ENCODE results near the gene CEP350.
"Not testable (repeated sequence)": the region's sequence is repeated elsewhere in the genome, so short reads cannot be mapped to it uniquely, and the experiment has no call there.

Gene CEP350

DNA sequence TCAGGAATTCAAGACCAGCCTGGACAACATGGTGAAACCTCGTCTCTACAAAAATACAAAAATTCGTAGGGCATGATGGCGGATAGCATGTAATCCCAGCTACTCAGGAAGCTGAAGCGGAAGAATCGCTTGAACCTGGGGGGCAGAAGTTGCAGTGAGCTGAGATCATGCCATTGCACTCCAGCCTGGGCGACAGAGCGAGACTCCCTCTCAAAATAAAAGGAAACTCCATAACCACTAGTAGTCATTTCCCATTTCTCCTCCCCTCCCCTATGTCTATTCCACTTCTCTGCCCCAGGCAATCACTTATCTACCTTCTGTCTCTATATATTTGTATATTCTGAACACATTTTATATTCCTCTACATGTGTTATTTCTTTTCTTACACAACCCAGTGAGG lies 4.0 kb upstream of the CEP350 start:
- no peak for DNase-seq (ENCODE audit: low read depth)

- DNase-seq (ENCODE audit: low read depth), result no peak
Observed at GRCh38 chr1:179951383-179952144, 3.0 kb upstream of the CEP350 start.

DNA sequence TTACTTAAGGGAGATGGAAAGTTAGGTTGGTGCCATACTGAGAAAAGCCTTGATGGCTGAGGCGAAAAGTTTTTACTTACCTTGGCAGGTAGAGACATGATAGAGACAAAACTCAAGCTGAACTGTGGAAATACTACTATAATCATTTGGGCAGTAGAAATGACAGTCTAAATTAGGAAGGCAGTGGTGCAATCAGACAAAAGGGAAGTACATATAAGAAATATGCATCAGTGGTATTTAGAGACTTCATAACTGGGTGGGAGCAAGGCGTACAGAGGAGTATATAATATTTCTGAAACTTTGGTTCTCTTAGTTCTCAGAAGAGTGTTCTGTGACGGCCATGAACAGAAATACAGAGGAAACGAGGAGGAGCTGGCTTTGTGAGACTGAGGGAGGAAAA lies 2.4 kb upstream of the CEP350 start:
- no peak for DNase-seq (ENCODE audit: low read depth)

DNA sequence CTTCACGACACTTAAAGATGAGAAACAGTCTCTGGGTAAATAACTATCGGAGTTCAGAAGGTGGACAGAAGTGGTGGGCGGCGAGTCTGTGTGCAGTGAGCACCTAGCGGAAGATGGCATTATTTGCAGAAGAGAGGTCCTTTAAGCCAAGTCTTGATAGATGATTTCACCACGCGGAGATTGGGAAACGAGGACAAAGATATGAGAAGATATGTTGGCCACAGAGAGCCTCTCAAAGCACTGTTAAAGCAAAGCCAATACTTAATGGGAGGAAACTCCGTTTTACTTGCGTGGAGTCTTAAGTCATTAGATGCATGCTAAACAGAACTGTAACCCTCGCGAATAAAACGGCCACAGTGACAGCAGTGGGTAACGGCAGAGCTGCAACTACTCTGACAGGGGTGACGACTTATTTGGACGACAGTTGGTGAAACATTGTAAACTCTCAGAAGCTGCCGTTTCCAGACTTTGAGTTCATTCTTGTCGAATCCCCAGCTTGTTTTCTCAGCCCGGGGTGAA lies 577 bp upstream of the CEP350 start:
- peak; percentile 11 for DNase-seq (ENCODE audit: low read depth)

DNA sequence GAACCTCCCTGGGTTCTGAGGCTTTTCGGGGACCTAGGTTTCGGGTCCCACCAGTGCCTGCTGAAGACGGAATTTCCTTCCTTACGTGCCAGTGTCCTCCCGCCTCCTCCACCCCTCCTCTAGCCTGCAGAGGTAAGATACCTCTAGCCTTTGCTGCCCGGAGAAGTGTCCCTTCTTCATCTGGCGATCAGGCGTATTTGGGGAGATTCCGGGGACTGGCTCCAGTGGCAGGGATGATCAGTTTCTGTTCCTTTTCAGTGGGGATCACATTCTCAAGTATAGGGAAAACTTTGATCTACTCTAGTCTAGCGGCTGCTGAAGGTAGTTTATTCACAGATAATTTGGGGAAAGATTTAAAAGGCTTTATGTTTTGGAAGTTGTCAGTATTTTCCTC lies 674 bp downstream of the CEP350 start:
- no peak for DNase-seq (ENCODE audit: low read depth)

DNA sequence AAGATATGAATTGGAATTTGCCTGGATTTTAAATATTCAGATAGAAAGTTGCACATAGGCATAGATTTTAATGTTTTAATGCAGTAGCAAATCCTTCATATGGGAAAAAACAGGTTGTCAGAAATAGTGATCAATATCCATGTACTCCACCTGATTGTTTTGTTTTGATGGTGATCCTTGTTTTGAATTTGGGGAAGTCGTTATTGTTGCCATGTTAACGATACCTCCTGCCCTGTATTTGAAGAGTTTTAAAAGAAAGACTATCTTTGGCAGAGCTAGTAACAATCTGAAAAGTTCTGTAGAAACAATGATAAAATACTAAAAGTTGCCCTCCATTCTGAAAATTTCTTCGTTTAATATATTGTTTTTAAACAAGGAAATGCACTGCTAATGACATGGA lies 1.1 kb downstream of the CEP350 start:
- no peak for DNase-seq (ENCODE audit: low read depth)

DNA sequence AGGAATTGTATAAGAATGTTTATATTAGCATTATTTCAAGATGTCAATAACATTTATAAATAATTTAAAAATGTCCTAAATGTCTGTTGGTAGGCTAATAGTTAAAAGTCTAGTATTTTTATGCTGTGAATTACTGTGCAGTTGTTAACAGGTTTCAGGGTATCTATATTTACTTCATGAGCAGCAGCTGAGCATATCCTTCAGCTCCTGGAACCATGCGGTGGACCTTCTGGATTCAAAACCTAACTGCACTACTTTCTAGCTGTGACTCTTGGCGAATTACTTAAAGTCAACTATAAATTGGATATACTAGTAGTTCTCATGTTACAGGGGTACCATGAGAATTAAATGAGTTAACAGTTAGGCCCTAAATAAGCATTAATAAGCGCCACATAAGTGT lies 3.7 kb downstream of the CEP350 start:
- no peak for DNase-seq (ENCODE audit: low read depth)

GRCh38 chr1:179962168-179962567 lies 7.6 kb downstream of the CEP350 start:
- DNase-seq (ENCODE audit: low read depth), result not testable (repeated sequence)

- no peak for DNase-seq (ENCODE audit: low read depth)
Observed at GRCh38 chr1:179966551-179966950, 11.9 kb downstream of the CEP350 start.

- no peak for DNase-seq (ENCODE audit: low read depth)
Observed at GRCh38 chr1:179968284-179968993, 13.8 kb downstream of the CEP350 start.

- no peak for DNase-seq (ENCODE audit: low read depth)
Observed at GRCh38 chr1:179968994-179969919, 14.6 kb downstream of the CEP350 start.

DNA sequence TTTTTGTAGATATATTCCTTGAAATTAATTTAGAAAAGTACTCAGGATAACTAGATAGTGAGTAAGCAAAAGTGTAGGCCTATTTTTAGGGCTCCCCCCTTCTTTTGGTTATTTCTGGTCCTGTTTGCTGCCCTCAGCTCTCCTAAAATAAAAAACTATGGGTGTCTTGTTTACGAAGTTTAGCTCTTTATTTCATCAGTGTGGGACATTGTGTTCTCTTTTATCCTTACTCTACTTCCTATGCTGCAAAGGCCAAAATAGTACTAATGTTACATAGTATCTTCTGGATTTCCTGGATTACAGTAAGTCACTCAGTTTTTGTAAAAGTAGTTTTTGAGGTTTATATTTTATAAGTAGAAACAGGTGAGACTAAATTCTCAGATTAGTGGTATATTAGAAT lies 15.4 kb downstream of the CEP350 start:
- DNase-seq (ENCODE audit: low read depth), result no peak

- DNase-seq (ENCODE audit: low read depth), result no peak
Observed at GRCh38 chr1:179971563-179972496, 17.2 kb downstream of the CEP350 start.

GRCh38 chr1:179973198-179974110 lies 18.8 kb downstream of the CEP350 start:
- no peak for DNase-seq (ENCODE audit: low read depth)

GRCh38 chr1:179976970-179977651 lies 22.5 kb downstream of the CEP350 start:
- no peak for DNase-seq (ENCODE audit: low read depth)

DNA sequence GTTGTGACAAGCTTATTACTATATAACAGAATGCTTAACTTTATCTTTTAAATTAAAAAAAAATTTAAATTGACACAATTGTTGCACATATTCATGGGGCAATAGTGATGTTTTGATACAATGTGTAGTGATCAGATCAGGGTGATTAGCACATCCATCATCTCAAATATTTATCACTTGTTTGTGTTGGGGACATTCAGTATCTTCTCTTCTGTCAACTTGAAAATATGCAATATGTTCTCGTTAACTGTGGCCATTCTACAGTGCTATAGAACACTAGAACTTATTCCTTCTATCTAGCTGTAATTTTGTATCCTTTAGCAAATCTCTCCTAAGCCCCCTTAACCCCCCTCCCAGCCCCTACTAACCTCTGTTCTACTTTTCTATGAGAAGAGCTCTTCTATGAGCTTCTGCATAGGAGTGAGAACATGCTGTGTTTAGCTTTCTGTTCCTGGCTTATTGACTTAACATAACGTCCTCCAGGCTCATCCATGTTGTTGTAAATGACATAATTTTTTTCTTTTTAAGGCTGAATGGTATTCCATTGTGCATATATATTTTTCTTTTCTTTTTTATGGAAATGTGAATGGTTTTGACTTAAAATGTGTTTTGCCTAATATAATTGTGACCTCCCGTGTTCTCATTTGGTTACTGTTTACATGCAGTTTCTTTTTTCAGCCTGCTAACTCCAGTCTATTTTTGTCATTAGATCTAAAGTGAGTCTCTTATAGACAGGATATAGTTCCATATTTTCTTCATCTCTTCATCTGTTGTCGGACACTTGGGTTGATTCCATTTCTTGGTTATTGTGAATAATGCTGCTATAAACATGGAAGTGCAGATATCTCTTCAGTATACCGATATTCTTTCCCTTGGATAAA lies 23.8 kb downstream of the CEP350 start:
- no peak for DNase-seq (ENCODE audit: low read depth)

- DNase-seq (ENCODE audit: low read depth), result no peak
Observed at GRCh38 chr1:179984101-179984500, 29.5 kb downstream of the CEP350 start.

GRCh38 chr1:179984942-179985341 lies 30.3 kb downstream of the CEP350 start:
- DNase-seq (ENCODE audit: low read depth), result no peak

GRCh38 chr1:179990847-179991246 lies 36.2 kb downstream of the CEP350 start:
- no peak for DNase-seq (ENCODE audit: low read depth)

Measured in stimulated activated CD8-positive, alpha-beta memory T cell treated with anti-CD3 and anti-CD28 coated beads, Interleukin-12 subunit alpha, Interleukin-12 subunit beta, amount 100 ng/mL, for 1 hour (primary cell).